K562 (cell line): Measurements from ENCODE around the gene CTSZ. TPM values are rescaled to one million over a fixed set of nuclear protein-coding genes. Genes with fewer than 3 reads are reported as not detected.

Experiments used
- CHD7 ChIP-seq: fragments of 200-600 bp; sonication (generic); IDR thresholded peaks from one replicate; pipeline ENCODE4 v1.6.1; 2012; ENCODE audit warnings: mild to moderate bottlenecking, low read depth, low read length, inconsistent platforms
- GTF2E2 ChIP-seq: fragments of 200-800 bp; sonication (Bioruptor generic); IDR thresholded peaks from 2 replicates; pipeline ENCODE4 v1.6.1; 2016; ENCODE audit warnings: missing genetic modification characterization, missing compliant biosample characterization
- MCM7 ChIP-seq, 2 experiments: fragments of 450-650 bp; IDR thresholded peaks; 2 replicates each; pipeline ENCODE4 v1.6.1; 2016 to 2018
- PRPF4 ChIP-seq: fragments of 200-400 bp; formaldehyde crosslinking; IDR thresholded peaks from one replicate; pipeline ENCODE4 v1.6.1; 2017; ENCODE audit warnings: low read length, low read depth, mild to moderate bottlenecking; ENCODE audit not compliant: insufficient read depth, poor library complexity, severe bottlenecking
- ZMIZ1 ChIP-seq, 2 experiments: fragments of 150-350 bp in 1 of 2; IDR thresholded peaks; 2 replicates each; pipeline ENCODE4 v1.6.1; 2012 to 2016; ENCODE audit warnings: low read depth in 2 of 2, low read length in 2 of 2, mild to moderate bottlenecking in 1 of 2, moderate library complexity in 1 of 2
- polyA plus RNA-seq, 8 experiments: library from polyadenylated mRNA; depleted of rRNA in 4 of 8; stranded (reverse) in 5 of 8; unstranded in 3 of 8; fragments of >200 nt; fragmentation: Nextera tagmentation in 2 of 8; fragmentation: Illumina TruSeq in 1 of 8; extraction: Ambion mirVana in 2 of 8; extraction: Trizol in 1 of 8; gene quantifications; 2 replicates each; pipeline versions ENCODE4 v1.2.1 to v1.2.3, GENCODE V29; 2011 to 2014; ENCODE audit warnings: inconsistent platforms in 1 of 8, missing spikeins in 1 of 8
- total RNA-seq, 7 experiments: library from RNA; depleted of rRNA in 6 of 7; stranded (reverse); fragments of >200 nt in 6 of 7; fragmentation: Illumina TruSeq in 2 of 7; extraction: Trizol in 2 of 7; gene quantifications; 2 replicates each; pipeline versions ENCODE4 v1.2.1 to v1.2.3, GENCODE V29; 2011 to 2021; ENCODE audit warnings: low replicate concordance in 1 of 7
- TF ChIP-seq, protein P1 (sequence below), 2 experiments: fragments of 450-650 bp; IDR thresholded peaks; 2 replicates each; pipeline ENCODE4 v1.6.1; 2018; ENCODE audit warnings: mild to moderate bottlenecking in 2 of 2, low read depth in 1 of 2; ENCODE audit not compliant: partially characterized antibody in 2 of 2

CTSZ gene
- total and polyA plus RNA-seq, 9 of the 15 experiments (the other 6 are each of a cell fraction or from before 2014, with no cell fraction given), result 1.6 to 143 (median 82.8) TPM

- TF ChIP-seq, protein P1, sequence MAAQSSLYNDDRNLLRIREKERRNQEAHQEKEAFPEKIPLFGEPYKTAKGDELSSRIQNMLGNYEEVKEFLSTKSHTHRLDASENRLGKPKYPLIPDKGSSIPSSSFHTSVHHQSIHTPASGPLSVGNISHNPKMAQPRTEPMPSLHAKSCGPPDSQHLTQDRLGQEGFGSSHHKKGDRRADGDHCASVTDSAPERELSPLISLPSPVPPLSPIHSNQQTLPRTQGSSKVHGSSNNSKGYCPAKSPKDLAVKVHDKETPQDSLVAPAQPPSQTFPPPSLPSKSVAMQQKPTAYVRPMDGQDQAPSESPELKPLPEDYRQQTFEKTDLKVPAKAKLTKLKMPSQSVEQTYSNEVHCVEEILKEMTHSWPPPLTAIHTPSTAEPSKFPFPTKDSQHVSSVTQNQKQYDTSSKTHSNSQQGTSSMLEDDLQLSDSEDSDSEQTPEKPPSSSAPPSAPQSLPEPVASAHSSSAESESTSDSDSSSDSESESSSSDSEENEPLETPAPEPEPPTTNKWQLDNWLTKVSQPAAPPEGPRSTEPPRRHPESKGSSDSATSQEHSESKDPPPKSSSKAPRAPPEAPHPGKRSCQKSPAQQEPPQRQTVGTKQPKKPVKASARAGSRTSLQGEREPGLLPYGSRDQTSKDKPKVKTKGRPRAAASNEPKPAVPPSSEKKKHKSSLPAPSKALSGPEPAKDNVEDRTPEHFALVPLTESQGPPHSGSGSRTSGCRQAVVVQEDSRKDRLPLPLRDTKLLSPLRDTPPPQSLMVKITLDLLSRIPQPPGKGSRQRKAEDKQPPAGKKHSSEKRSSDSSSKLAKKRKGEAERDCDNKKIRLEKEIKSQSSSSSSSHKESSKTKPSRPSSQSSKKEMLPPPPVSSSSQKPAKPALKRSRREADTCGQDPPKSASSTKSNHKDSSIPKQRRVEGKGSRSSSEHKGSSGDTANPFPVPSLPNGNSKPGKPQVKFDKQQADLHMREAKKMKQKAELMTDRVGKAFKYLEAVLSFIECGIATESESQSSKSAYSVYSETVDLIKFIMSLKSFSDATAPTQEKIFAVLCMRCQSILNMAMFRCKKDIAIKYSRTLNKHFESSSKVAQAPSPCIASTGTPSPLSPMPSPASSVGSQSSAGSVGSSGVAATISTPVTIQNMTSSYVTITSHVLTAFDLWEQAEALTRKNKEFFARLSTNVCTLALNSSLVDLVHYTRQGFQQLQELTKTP (IDR thresholded peaks at IDR 0.05; ENCODE audit: low read depth in 1 of 2, partially characterized antibody in 2 of 2), result no peak
- TF ChIP-seq PRPF4 (no peak), GTF2E2 (tag) (no peak), MCM7 (IDR thresholded peaks at IDR 0.05) (no peak), CHD7 (no peak), ZMIZ1 (IDR thresholded peaks at IDR 0.05; ENCODE audit: low read depth in 2 of 2, low read length in 2 of 2) (no peak)
Measured at GRCh38 chr20:59010995-59011873, 4.2 kb upstream of the CTSZ start (continued).
